GM12878 (cell line): ENCODE results near the gene LGALS4. TPM values are rescaled to one million over a fixed set of nuclear protein-coding genes. Genes with fewer than 3 reads are reported as not detected.

Source experiments
- ATAC-seq: fragments of 200-7000 bp; cut with Tn5 transposase; 3 replicates; pipeline ENCODE4 v1.9.1; 2020; ENCODE audit warnings: mild to moderate bottlenecking, moderate library complexity
- BruUV-seq: library from RNA; stranded (reverse); fragments of 400-500 nt; replicated peaks from 2 replicates; lab custom pipeline; 2021; lab: Mats Ljungman, UMichigan
- CTCF ChIA-PET: fragments of 300-600 bp; sonication (Branson Sonifier 250); formaldehyde crosslinking; extraction: SDS; loops from one replicate; lab custom pipeline; 2021; ENCODE audit warnings: inconsistent platforms; lab: Yijun Ruan, JAX
- POLR2A ChIA-PET: fragments of 350-600 bp; formaldehyde crosslinking; extraction: SDS; loops from one replicate; lab custom pipeline; 2021; ENCODE audit warnings: inconsistent platforms; lab: Charles Lee
- RAD21 ChIA-PET: fragments of 300-600 bp; sonication (Branson Sonifier 250); formaldehyde crosslinking; loops from one replicate; lab custom pipeline; 2023; ENCODE audit warnings: antibody characterized with exemption; ENCODE audit not compliant: unreplicated experiment; lab: Charles Lee
- SMC1A ChIA-PET: fragments of 300-600 bp; sonication (Branson Sonifier 250); formaldehyde crosslinking; loops from one replicate; lab custom pipeline; 2023; ENCODE audit not compliant: unreplicated experiment, uncharacterized antibody; lab: Charles Lee
- DNase-seq: peaks from one replicate; pipeline ENCODE4 v3.0.0-alpha.2; 2011; ENCODE audit warnings: low read depth, low spot score
- FAIRE-seq: peaks from 3 replicates; lab custom pipeline; 2011; peaks lifted over from hg19 to GRCh38; lab: Jason Lieb, UNC
- H2AFZ ChIP-seq: 2 replicates; pipeline ENCODE4 v1.6.0; 2011; ENCODE audit warnings: low read depth, low read length, control low read depth; ENCODE audit not compliant: control insufficient read depth
- H3K27ac ChIP-seq: 2 replicates; pipeline ENCODE4 v1.5.1; 2011; ENCODE audit warnings: control low read depth; ENCODE audit not compliant: control insufficient read depth, insufficient read depth
- H3K27me3 ChIP-seq, 2 experiments: replicated peaks in 1 of 2; 2 replicates each; pipeline versions ENCODE4 v1.6.0 to v1.6.1; 2011; ENCODE audit warnings: low read length in 1 of 2; ENCODE audit not compliant: control insufficient read depth in 2 of 2, insufficient read depth in 2 of 2
- H3K36me3 ChIP-seq, 2 experiments: 2 replicates each; pipeline ENCODE4 v1.5.1; 2011; ENCODE audit warnings: low read length in 1 of 2; ENCODE audit not compliant: control insufficient read depth in 2 of 2, insufficient read depth in 2 of 2
- H3K4me1 ChIP-seq: 2 replicates; pipeline ENCODE4 v1.6.1; 2011; ENCODE audit warnings: mild to moderate bottlenecking, low read length, moderate library complexity, mixed read lengths; ENCODE audit not compliant: control insufficient read depth, insufficient read depth
- H3K4me2 ChIP-seq: 2 replicates; pipeline ENCODE4 v1.6.0; 2011; ENCODE audit warnings: control low read depth; ENCODE audit not compliant: control insufficient read depth, insufficient read depth
- H3K4me3 ChIP-seq: fragments of 200-600 bp; sonication (generic); 2 replicates; pipeline ENCODE4 v1.5.1; 2016
- H3K79me2 ChIP-seq: 2 replicates; pipeline ENCODE4 v1.6.0; 2011; ENCODE audit warnings: low read length; ENCODE audit not compliant: control insufficient read depth, insufficient read depth
- H3K9ac ChIP-seq: 2 replicates; pipeline ENCODE4 v1.8.0; 2011; ENCODE audit warnings: low read length, control low read depth, mixed read lengths; ENCODE audit not compliant: control insufficient read depth, insufficient read depth
- H3K9me3 ChIP-seq: replicated peaks from 3 replicates; pipeline ENCODE4 v1.5.1; 2011; ENCODE audit warnings: mild to moderate bottlenecking, low read length; ENCODE audit not compliant: control insufficient read depth, insufficient read depth
- H4K20me1 ChIP-seq: 2 replicates; pipeline ENCODE4 v1.6.0; 2011; ENCODE audit not compliant: control insufficient read depth, insufficient read depth
- ATF3 ChIP-seq: IDR thresholded peaks from 2 replicates; pipeline ENCODE4 v1.6.1; 2011; ENCODE audit warnings: low read depth, mild to moderate bottlenecking, low read length, moderate library complexity, borderline replicate concordance; ENCODE audit errors: extremely low read depth
- BRCA1 ChIP-seq: IDR thresholded peaks from 2 replicates; pipeline ENCODE4 v1.6.1; 2011; ENCODE audit warnings: low read depth, low read length, improper control_type of control experiment
- CBFB ChIP-seq: IDR thresholded peaks from 2 replicates; pipeline ENCODE4 v1.6.1; 2016; ENCODE audit warnings: antibody characterized with exemption, low read depth
- E2F4 ChIP-seq: IDR thresholded peaks from 2 replicates; pipeline ENCODE4 v1.6.1; 2012; ENCODE audit warnings: low read depth, low read length, improper control_type of control experiment
- EZH2 ChIP-seq: IDR thresholded peaks from 2 replicates; pipeline ENCODE4 v1.6.1; 2012; ENCODE audit warnings: low read depth, mild to moderate bottlenecking, control low read depth, inconsistent platforms, low read length, borderline replicate concordance; ENCODE audit not compliant: control insufficient read depth
- JUND ChIP-seq: IDR thresholded peaks from 2 replicates; pipeline ENCODE4 v1.6.1; 2012; ENCODE audit warnings: low read depth, mild to moderate bottlenecking, low read length, improper control_type of control experiment, moderate library complexity
- SUZ12 ChIP-seq: fragments of 200-600 bp; sonication (generic); IDR thresholded peaks from one replicate; pipeline ENCODE4 v1.6.1; 2018; ENCODE audit warnings: antibody characterized with exemption, mild to moderate bottlenecking; ENCODE audit not compliant: unreplicated experiment
- YBX1 ChIP-seq: fragments of 450-650 bp; IDR thresholded peaks from 2 replicates; pipeline ENCODE4 v1.6.1; 2016; ENCODE audit warnings: antibody characterized with exemption
- ZNF24 ChIP-seq: fragments of 450-650 bp; IDR thresholded peaks from 2 replicates; pipeline ENCODE4 v1.6.1; 2017; ENCODE audit warnings: antibody characterized with exemption, mild to moderate bottlenecking
- WGBS: methylation state at CpG from one replicate; pipeline ENCODE4 v1.1.6; 2016; ENCODE audit warnings: low lambda C conversion rate; ENCODE audit not compliant: insufficient replicate concordance, insufficient coverage; ENCODE audit errors: missing lambda C conversion rate; 5-methylcytosine and 5-hydroxymethylcytosine counted together
- in situ Hi-C: fragments of 300-500 bp; cut with MboI; formaldehyde crosslinking; loops from 9 replicates; pipeline ENCODE4 v1.14.3; 2018; ENCODE audit warnings: mixed read lengths
- intact Hi-C: fragments of 100-400 bp; cut with micrococcal nuclease; formaldehyde crosslinking; loops from one replicate; pipeline ENCODE4 v1.14.2; 2022; ENCODE audit not compliant: unreplicated experiment
- polyA plus RNA-seq, 11 experiments: library from polyadenylated mRNA; depleted of rRNA in 4 of 11; unstranded in 6 of 11; stranded (reverse) in 5 of 11; fragments of >200 nt; fragmentation: Nextera tagmentation in 4 of 11; fragmentation: Illumina TruSeq in 1 of 11; extraction: Ambion mirVana in 4 of 11; extraction: Trizol in 1 of 11; gene quantifications; 1 replicate in 1 of 11; 2 replicates in 10 of 11; pipeline versions ENCODE4 v1.2.1 to v1.2.3, GENCODE V29; 2011 to 2016; ENCODE audit warnings: inconsistent platforms in 2 of 11, missing spikeins in 2 of 11, low read depth in 1 of 11
- total RNA-seq, 4 experiments: library from RNA; depleted of rRNA in 3 of 4; stranded (reverse); fragments of >200 nt in 3 of 4; fragmentation: Illumina TruSeq in 1 of 4; extraction: Trizol in 1 of 4; gene quantifications; 2 replicates each; pipeline versions ENCODE4 v1.2.1 to v1.2.3, GENCODE V29; 2013 to 2021

The LGALS4 gene
- total and polyA plus RNA-seq, 10 of the 15 experiments (the other 5 are each of a cell fraction or from before 2014, with no cell fraction given), result 0.13 to 2.1 (median 0.26) TPM; not detected in 4

DNA sequence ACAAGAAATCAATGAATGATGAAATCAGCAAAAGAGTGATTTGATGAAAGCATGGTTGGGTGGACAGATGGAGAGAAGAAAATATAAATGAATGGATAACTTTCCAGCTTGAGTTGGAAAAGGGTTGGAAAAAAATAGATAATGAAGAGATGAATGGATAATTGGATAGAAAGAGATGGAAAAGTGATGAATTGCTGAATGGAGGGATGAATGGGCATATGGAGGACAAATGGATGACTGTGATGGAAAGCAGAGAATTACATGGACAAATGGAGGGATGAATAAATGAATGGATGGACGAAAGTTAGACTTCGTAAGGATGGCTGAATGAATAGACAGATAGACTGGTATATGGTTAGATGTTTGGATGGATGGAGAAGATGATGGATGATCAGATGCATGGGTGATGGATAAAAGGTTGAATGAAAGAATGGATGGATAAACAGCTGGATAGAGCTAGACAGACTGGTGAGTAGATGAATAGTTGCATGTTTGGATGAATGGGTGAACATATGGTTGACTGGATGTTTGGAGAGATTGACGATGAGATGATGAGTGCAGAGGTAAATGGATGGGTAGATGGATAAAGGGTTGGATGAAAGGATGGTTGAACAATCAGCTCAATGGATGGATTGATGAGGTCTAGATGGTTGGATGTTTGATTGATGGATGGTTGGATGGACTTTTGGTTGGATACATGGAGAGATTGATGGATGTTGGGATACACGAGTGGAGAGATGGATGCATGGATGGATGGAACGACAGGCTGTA lies 12.0 kb downstream of the LGALS4 start:
- no peaks in the 10 kb centered on the region for H3K36me3 ChIP-seq
- H3K4me2 ChIP-seq, result no peak overlapping the region
- no peak overlapping the region for H3K27ac ChIP-seq
- ChIA-PET CTCF (interaction anchor here (1.5 kb wide), 1 partner anchor 13 kb away, joined by 3 read pairs; no protein-coding TSS in a partner anchor), SMC1A (no interaction called here), RAD21 (no interaction called here), POLR2A (no interaction called here)
- H2AFZ ChIP-seq, result no peak overlapping the region
- in situ Hi-C loops, result no loop called here
- no TSS peak for BruUV-seq
- TF ChIP-seq CBFB, result no peak
- no peak for TF ChIP-seq YBX1
- no peak for TF ChIP-seq ZNF24
- no peak for TF ChIP-seq SUZ12
- TF ChIP-seq EZH2, result no peak
- TF ChIP-seq BRCA1, result no peak
- no peak for TF ChIP-seq JUND
- TF ChIP-seq E2F4, result no peak
- no peak for TF ChIP-seq ATF3
- ATAC-seq (no peak), FAIRE-seq (no peak), DNase-seq (no peak)
- no peak overlapping the region for H3K9ac ChIP-seq
- no peak overlapping the region for H3K4me3 ChIP-seq
- 43% methylated on average over 5 of the region's 5 CpGs for WGBS
- no peaks in the 10 kb centered on the region for H3K9me3 ChIP-seq
- intact Hi-C loops, result no loop called here
- H4K20me1 ChIP-seq, result no peaks in the 10 kb centered on the region
- no peaks in the 10 kb centered on the region for H3K79me2 ChIP-seq
- no peaks in the 10 kb centered on the region for H3K4me1 ChIP-seq
- no peaks in the 10 kb centered on the region for H3K27me3 ChIP-seq
